Stimulated activated CD4-positive, alpha-beta T cell treated with anti-CD3 and anti-CD28 coated beads, Interleukin-12 subunit alpha, Interleukin-12 subunit beta, amount 100 ng/mL, for 24 hours (primary cell): ENCODE data around the gene C10orf105.

Source experiments
- DNase-seq, 2 experiments: peaks; one replicate each; pipeline ENCODE4 v3.0.0-alpha.2; 2020; ENCODE audit warnings: low read depth in 2 of 2

Gene C10orf105

DNA sequence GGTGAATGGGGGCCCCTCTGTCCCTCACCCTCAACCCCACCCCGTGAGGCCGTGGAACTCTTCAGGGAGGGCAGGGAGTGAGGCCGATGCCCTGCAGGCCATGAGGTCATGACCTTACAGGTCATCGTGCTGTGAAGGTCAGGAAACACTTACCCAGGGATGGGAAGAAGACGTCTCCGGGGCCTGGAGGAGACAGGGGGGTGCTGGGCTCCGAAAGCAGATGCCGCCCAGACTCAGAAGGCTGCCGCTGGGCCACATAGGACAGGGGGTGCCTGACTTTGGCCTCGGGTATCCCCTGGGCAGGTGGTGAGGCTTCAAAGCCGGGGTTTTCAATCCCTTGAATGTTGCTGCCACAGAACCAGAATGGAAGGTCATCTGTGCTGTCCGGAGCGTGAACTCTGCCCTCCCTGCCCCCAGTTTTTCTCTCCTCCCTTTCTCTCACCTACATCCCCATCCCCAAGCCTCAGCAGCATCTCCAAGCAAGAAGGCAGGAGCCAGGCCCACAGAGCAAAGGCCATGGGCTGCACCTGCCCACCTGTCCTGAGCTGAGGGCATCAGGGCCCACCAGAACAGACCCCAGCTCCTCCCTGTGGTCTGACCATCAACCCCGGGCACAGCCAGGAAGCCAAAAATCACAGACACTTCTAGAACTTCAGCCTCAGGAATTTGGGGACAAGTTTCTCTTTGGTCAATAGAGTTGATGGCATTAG is 32.1 kb upstream of the C10orf105 start:
- no peak for DNase-seq

DNA sequence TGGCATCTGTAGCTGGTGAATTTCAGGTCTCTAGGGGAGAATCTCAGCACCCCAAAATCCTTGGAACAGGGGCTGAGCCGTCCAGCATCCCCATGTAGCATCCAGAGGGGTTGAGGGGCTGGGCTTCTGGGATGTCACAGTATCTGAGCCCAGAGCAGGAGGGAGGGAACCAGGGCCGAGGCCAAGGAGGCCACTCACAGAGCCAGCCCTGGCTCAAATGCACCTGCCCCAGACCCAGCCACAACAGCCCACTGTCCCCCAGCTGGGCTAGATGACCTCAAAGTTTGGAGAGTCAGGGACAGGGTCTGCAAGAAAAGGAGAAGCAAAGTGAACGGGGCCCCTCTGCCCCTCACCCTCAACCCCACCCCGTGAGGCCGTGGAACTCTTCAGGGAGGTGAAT is 31.4 kb upstream of the C10orf105 start:
- no peak for DNase-seq

DNA sequence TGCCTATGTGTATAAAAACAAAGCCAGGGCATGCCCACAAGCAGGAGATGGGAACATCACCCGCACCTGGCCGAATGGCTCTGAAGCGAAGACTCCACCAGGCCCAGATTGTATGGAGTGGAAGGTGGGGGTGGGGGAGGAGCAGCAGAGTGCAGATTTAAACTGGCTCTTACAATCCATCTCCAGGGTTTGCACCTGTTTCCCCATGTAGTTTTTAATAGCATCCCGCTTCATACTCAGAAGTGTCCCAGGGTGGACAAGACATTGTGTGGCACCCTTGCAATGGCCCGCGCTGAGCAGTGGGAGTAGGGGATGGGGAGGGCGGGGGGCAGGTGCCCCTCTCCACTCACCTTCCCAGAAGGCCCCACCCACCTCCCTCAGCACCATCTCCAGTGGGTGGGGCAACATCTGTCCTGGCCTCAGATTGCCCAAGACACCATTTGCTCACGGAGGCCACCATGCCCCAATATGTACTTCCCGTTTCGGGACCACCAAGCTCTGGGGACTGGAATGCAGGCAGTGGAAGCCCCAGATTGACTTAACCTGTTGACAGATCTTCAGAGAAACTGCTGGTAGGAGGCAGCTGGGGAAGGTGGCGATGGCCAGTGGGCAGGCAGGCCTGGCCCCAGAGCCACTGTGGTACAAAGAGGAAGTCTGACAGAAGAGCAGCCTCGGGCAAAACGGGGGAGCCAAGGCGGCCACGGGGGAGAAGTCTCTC is 30.7 kb upstream of the C10orf105 start:
- DNase-seq, result no peak

DNA sequence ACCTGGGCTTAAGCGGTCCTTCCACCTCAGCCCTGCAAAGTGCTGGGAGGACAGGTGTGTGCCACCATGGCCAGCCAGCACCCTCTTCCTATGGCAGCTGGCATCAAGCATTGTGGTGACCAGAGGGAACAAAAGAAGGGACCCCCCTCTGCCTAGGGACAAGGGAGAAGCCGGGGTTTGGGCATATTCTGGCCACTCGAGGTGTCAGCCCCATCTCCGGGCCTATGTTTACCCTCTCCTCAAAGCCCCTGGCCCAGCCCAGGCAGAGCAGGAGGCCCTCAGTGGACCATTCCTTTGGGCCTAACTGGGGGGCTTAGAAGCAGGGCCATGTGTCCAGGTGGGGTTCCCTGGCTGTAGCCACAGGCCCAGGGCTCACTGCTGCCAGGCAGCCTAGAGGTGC is 29.8 kb upstream of the C10orf105 start:
- DNase-seq, result no peak

DNA sequence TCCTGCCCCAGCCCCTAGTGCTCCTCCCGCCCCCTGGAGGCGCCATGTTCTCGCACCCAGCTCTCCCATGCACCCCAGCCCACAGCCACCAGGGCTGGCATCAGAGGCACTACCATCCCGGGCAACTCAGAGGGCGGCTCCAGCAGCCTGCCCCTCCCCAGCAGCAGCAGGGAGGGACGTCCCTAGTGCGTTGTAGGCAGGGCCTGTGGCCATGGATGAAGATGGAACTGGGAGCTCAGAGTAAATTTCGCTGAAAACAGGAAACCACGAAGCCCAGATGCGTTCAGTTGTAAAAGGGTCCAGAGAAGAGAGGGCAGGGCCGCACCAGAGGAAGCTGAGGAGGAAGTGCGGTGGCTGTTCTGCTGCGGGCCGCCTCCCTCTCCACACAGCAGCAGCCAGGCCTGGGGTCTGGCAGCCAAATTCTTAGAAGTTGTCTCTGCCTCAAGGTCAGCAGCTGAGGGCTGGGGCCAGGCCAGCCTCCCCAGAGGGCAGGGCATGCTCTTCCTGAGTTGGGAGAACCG is 29.2 kb upstream of the C10orf105 start:
- peak; percentile 45 to 56 for DNase-seq

DNA sequence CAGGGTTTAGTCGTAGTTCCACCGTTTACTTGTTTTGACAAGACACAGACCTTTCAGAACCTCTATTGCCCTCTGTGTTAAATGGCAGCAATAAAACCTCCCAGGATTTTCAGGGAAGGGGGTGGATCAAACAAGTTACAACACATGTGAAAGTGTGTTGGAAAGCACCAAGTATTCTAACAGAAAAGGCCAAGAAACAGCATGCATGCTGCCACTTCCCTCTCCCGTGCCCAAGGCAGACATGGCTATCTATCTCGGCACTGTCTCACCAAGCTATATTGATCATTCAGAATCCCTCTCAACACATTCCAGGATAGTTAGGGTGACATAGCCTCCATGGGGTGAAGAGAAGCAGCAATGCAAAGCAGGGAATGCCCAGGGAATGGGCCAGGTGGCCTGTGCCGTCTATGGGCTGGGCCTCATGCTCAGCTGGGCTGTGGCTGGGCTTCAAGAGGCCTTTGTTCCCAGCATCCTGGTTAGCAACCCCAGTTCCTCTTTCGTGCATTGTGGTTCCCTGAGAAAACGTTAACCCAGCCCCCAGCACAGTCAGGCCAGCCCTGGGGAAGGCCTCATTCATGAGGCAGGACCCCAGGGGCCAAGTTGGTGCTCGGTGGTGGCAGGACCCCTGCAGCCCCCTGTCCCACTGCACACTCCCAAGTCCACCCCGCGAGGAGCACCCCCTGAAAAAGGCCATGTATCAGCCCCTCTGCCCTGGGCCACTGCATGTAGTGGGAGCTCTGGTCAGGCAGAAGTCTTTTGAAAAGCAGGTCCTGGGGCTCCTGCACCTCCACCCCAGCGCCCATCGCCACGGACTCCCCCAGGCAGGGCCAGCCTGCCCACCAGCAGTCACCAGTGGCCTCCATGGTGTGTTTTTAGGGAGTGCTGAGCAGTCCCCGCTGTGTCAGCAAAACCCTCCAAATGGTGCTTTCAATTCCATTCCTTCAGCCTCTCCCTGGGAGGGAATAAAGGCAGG is 28.3 kb upstream of the C10orf105 start:
- DNase-seq, result no peak

DNA sequence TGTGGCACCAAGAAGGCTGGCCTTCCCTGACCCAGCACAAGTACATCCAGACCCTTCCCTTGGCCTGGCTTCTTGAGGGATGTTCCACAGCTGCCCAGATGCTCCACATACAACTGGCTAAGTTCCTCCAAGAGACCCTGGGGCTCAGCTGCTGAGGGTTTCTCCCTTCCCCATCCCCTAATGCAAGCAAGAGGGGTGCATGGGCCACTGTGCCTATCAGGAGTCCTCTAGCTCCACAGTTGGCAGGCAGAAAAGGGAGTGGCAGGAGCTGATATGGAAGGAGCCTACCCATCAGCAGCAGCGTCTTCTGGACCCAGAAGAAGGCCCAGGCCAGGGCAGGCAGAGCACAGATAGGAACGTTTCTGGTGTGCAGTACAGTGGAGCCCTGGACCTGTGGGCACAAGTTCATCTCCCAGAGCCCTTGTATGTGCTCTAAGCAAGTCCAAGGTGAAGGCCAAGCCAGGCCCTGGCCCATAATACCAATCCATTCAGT is 27.5 kb upstream of the C10orf105 start:
- no peak for DNase-seq

DNA sequence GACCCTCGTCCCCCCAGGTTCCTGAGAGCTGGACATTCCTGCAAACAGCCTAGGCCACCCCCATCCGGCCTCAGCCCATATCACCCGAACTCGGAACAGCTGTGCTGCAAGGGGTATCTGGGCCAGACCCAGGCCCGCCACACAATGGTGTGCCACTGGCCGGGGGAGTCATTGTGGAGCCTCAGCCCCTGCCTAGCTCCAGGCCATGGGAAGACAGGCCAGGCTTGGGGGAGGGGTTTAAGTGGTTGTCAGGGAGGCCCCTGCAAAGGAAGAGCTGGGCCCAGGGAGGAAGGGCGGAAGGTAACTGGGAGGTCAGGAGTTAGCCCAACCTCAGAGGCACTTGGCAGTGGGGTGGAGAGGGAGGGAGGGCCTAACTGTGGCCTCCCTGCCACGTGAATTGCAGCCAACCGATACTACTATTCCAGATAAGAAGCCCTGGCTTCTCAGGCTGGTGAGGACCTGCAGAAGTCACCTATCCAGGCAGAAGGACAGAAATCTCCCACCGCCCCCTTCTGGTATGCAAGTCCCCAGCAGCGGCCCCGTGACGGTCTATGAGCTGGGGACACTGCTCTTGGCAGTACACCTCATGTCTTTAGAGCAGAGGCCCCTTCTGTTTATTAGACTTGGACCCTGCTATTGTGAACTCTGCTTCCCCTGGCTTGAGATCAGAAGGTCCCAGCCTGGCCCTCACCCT is 26.9 kb upstream of the C10orf105 start:
- no peak for DNase-seq

DNA sequence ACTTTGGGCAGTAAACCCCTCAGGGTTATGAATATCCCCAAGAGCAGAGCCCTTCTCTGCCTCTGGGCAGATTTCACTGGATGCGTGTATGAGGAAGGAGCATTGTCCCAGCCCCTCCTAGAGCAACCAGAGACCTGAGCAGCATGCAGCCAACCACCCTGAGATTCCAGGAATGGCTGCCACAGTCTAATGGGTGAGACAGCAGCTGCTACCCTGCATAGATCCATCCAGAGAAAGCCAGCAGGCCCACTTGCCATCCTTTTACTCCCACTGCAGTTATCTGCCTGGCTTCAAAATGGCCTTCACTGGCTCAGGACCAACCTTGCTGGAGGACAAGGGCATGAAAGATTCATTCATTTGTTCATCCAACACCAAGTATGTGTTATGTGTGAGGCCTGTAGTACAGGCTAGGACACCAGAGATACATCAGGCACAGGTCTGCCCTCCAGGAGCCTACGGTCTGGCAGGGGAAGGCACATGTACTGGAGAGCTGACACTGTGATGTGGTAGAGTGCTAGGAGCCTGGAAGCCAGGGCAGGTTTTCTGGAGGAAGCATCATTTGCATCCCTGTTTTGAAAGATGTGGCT is 26.2 kb upstream of the C10orf105 start:
- DNase-seq, result no peak

DNA sequence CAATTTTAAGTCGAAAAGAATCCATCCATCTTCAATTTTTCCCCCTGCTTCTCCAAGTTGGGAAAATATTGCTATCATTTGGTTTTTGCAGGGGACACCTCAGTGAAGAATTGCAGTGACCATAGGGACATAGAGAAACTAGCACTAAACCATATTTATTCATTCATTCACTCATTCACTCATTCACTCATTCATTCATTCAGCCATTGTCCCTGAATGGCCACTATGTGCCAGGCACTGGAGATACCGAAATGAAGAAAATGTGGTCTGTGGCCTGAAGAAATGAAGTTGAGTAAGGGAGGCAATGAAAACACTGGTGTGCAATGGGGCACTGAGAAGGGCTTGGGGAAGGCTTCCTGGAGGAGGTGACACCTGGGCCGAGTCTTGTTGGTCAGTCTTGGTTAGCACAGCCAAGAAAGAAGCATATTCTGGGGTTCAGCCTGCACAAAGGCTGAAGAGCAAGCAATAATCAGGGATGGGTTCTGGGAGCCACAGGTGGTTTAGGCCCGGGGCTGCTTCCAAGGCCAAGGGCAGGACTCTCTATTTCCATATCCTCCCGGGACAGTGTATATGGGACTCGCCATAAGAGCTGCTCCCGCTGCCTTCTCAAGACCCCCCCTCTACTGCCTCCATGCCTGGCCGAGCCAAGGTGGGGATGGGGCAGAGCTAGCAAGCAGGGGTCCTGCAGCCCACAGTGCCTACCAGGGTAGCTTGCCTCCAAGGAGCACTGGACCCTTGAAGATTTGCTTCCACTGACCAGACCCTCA is 25.5 kb upstream of the C10orf105 start:
- no peak for DNase-seq

DNA sequence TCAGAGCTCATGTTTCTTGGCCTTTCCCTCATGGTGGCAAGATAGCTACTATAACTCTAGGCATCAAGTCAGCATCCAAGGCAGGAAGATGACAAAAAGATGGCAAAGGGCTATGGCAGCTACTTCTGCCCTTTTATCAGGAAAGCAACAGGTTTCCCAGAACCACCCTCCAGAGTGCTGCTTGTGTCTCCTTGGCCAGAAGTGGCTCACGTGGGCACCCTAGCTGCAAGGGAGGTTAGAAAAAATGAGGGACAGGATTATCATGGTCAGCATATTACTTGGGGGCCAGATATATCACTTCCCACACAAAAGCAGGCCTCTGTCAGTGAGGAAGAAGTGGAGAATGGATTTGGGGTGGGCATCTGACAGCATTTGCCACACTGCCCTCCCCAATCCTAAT is 24.3 kb upstream of the C10orf105 start:
- no peak for DNase-seq

DNA sequence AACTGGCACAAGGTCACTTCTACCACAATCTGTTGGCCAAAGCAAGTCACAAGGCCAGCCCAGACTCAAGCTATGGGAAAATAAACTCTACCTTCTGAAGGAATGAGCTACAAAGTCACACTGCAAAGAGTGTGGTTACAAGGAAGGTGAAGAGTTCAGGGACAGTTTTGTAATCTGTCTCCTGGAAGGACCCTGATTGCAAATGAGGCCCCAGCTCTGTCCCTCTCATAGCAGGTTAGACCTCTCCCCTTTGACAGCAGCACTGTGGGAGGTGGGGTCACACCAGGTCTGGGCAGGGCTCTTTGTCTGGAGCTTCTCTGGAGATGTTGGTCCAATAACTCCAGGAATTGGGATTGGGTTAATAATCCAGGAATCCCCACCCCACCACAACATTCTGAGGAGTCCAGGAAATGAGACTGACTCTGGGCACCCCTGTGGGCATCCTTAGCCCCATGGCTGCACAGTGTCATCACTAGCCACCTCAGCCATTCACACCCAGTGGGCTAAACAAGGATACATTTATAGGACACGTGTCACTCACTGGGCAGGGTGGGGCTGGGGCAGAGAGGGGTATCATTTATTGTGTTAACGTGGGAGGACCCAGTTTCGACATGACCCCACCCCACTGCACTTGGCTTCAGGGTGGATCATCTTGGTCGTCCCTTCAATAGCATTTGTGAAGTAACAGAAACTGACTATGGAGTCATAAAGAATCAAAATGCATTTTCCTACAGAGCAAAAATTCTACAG is 23.7 kb upstream of the C10orf105 start:
- DNase-seq, result no peak

DNA sequence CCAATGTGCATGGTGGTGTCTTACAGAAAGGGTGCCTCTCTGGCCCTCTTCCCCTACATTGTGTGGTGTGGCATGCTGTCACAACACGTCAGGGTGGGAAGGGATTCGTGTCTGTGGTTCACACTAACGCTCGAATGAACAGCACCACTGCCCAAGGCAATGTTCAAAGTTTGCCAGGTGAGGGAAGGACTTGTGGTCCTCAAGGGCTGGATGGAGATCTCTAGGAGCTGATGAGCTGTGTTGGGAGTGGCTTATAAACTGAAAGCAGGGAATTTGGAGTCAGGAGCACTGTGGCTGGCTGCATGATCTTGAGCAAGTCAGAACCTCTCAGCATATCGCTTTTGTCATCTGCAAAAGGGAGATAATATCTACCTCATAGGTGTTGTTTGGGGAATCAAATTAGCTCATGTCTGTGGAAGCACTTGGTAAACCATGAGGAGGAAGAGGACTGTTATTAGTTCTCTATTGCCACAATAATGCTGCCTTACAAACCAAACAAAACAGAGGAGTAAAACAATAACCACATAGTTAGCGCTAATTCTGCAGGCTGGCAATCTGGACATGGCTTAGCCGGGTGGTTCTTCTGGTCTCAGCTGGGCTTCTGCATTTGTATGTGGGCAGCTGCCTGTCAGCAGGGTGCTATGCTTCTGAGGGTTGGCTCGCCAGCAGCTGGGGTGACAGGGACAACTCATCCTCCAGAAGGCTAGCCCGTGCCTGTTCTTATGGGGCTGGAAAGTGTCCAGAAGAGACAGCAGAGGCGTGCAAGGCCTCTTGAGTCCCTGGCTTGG is 22.9 kb upstream of the C10orf105 start:
- no peak for DNase-seq

DNA sequence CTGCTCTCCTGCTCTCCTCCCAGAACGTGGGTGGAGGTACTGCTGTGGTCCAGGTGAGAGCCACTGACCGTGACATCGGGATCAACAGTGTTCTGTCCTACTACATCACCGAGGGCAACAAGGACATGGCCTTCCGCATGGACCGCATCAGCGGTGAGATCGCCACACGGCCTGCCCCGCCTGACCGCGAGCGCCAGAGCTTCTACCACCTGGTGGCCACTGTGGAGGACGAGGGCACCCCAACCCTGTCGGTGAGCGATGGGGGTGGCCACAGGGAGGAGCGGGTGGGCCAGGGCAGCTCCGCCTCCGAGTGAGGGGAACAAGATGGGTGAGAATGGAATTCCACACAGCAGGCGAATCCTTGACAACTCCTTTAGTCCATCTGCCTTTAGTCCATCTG is 22.1 kb upstream of the C10orf105 start:
- no peak for DNase-seq

DNA sequence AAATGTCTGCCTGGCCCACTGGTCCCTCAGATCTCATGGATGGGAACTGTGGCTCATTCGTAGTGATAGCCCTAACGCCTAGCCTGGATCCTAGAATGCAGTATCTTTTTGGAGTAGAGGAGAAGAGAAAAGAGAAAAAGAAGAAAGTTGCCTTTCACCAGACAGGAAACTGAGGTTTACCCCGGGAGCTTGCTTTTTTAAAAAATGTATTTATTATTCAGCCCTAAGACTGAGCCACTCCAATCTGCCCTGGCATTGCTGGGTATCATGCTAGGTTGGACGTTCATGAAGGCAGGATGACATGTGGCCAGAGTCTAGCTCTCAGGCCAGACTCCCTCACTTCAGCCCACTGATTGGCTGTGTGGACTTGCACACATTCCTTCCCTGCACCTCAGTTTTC is 21.5 kb upstream of the C10orf105 start:
- DNase-seq, result no peak

DNA sequence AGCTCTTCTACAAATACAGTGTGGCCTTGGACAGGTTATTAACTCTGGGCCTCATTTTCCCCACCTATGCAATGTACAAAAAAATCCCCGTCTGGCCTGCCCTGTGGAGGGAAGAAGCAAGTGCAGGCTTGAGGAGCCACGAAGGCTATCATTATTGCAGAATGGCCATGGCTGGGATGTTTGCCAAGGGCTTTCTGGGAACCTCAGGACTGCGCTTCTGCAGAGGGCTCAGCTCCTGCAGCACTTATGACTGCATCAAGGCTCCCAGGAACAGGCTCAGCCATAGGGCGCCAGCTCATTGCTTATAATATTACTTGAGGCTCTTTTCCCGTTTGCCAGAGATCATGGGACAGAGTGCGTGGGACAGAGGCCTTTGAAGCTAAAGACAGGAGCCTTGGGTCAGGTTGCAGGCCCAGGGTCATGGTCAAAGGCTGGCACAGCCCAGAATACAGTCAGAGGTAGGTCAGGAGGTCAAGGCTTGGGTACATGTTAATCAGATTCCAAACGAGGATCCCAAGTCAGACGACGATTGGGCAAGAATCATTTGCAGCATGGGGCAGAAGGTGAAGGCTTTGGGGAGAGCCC is 20.6 kb upstream of the C10orf105 start:
- DNase-seq, result no peak

DNA sequence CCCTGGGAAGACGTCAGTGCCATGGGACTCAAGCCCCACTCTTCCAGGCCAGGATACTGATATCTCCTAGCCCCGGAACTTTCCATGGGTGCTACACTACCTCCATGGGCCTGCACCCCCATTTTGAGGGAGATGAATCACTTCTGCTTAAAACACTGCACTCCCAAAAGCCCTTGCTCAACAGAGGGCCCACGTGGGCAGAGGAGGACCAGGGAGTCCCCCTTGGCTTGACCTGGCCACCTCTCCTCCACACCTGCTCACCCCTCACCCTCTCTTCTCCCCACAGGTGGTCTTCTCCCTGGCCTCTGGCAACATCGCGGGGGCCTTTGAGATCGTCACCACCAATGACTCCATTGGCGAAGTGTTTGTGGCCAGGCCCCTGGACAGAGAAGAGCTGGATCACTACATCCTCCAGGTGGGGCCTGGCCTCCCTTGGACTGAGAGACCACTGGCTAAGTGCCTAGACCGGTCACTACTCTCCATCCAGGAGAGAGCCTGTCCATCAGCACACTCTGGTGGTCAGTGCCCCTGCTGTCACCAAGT is 19.9 kb upstream of the C10orf105 start:
- no peak for DNase-seq

DNA sequence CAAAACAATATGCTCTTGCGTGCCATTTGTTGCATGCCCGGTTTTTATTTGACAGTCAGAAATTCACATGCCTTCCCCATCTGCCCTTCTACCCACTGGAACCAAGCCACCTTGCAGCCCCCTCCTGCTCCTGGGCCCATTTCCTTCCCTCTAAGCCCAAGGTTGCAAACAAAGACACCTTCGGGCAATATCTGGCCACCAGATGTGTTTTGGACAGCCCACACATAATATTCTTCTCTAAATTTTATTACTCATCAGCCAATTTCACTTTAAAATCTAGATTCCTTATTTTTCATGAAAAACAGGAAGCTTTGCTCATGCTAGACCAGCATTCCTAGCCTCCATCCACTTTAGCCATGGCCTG is 18.2 kb upstream of the C10orf105 start:
- no peak for DNase-seq
